Endothelial cell of umbilical vein (primary cell): Measurements from ENCODE around the gene ACTR8. TPM values are rescaled to one million over a fixed set of nuclear protein-coding genes. Genes with fewer than 3 reads are reported as not detected.

Experiments
- BruUV-seq: library from RNA; stranded (reverse); fragments of 400-500 nt; replicated peaks from 2 replicates; lab custom pipeline; 2021; lab: Mats Ljungman, UMichigan
- CTCF ChIA-PET: fragments of 300-600, 350-600 bp; sonication (Branson Sonifier 250); formaldehyde crosslinking; loops from one replicate; lab custom pipeline; 2021; ENCODE audit warnings: antibody characterized with exemption, inconsistent platforms; lab: Charles Lee
- POLR2A ChIA-PET: fragments of 300-600, 350-600 bp; sonication (Branson Sonifier 250); formaldehyde crosslinking; loops from one replicate; lab custom pipeline; 2021; ENCODE audit warnings: antibody characterized with exemption, inconsistent platforms; lab: Charles Lee
- DNase-seq: peaks from one replicate; pipeline ENCODE4 v3.0.0-alpha.2; 2011; ENCODE audit warnings: low read depth, low spot score
- FAIRE-seq: peaks from 2 replicates; lab custom pipeline; 2011; peaks lifted over from hg19 to GRCh38; lab: Jason Lieb, UNC
- H2AFZ ChIP-seq: 2 replicates; pipeline ENCODE4 v1.6.0; 2012; ENCODE audit warnings: low read depth, low read length, control low read depth, inconsistent platforms
- H3K27ac ChIP-seq: 2 replicates; pipeline ENCODE4 v1.5.1; 2011; ENCODE audit warnings: low read depth, mild to moderate bottlenecking, control low read depth, low read length, moderate library complexity; ENCODE audit not compliant: insufficient read depth
- H3K27me3 ChIP-seq, 2 experiments: 2 replicates each; pipeline versions ENCODE4 v1.6.0 to v1.6.1; 2011; ENCODE audit warnings: low read length in 2 of 2, mixed read lengths in 1 of 2; ENCODE audit not compliant: control insufficient read depth in 2 of 2, insufficient read depth in 2 of 2
- H3K36me3 ChIP-seq, 2 experiments: 2 replicates in 1 of 2; 3 replicates in 1 of 2; pipeline ENCODE4 v1.5.1; 2011; ENCODE audit warnings: low read length in 2 of 2, mild to moderate bottlenecking in 1 of 2, moderate library complexity in 1 of 2; ENCODE audit not compliant: control insufficient read depth in 2 of 2, insufficient read depth in 2 of 2; ENCODE audit errors: extremely low read depth in 1 of 2
- H3K4me1 ChIP-seq: 3 replicates; pipeline ENCODE4 v1.5.1; 2011; ENCODE audit warnings: mild to moderate bottlenecking, low read length; ENCODE audit not compliant: control insufficient read depth, insufficient read depth; ENCODE audit errors: extremely low read depth
- H3K4me2 ChIP-seq: 2 replicates; pipeline ENCODE4 v1.6.1; 2011; ENCODE audit warnings: low read length, control low read depth, mixed read lengths; ENCODE audit not compliant: insufficient read depth
- H3K4me3 ChIP-seq, 3 experiments: fragments of 200-600 bp in 1 of 3; sonication (generic), shearing (Covaris generic) in 1 of 3; replicated peaks in 1 of 3; 2 replicates each; pipeline ENCODE4 v1.5.1; 2011 to 2016; ENCODE audit warnings: control low read depth in 3 of 3, low read length in 3 of 3, mild to moderate bottlenecking in 2 of 3, inconsistent platforms in 1 of 3, low read depth in 1 of 3, moderate library complexity in 1 of 3; ENCODE audit not compliant: insufficient read depth in 1 of 3
- H3K79me2 ChIP-seq: 2 replicates; pipeline ENCODE4 v1.6.0; 2012; ENCODE audit warnings: low read length, inconsistent platforms; ENCODE audit not compliant: control insufficient read depth, insufficient read depth
- H3K9ac ChIP-seq: replicated peaks from 2 replicates; pipeline ENCODE3; 2011; ENCODE audit warnings: low read length, control low read depth; ENCODE audit not compliant: insufficient read depth; ENCODE audit errors: extremely low read depth
- H3K9me1 ChIP-seq: replicated peaks from 3 replicates; pipeline ENCODE4 v1.6.0; 2011; ENCODE audit warnings: mild to moderate bottlenecking, low read length; ENCODE audit not compliant: control insufficient read depth, insufficient read depth; ENCODE audit errors: extremely low read depth
- H3K9me3 ChIP-seq: replicated peaks from 2 replicates; pipeline ENCODE4 v1.5.1; 2012; ENCODE audit warnings: low read length, inconsistent platforms; ENCODE audit not compliant: control insufficient read depth, insufficient read depth
- H4K20me1 ChIP-seq: replicated peaks from 2 replicates; pipeline ENCODE3; 2011; ENCODE audit warnings: mild to moderate bottlenecking, low read length; ENCODE audit not compliant: control insufficient read depth, insufficient read depth; ENCODE audit errors: extremely low read depth
- EZH2 ChIP-seq: IDR thresholded peaks from 2 replicates; pipeline ENCODE4 v1.6.1; 2012; ENCODE audit warnings: borderline replicate concordance, low read depth, mild to moderate bottlenecking, moderate library complexity, low read length, inconsistent platforms; ENCODE audit not compliant: severe bottlenecking
- FOS ChIP-seq: IDR thresholded peaks from 2 replicates; pipeline ENCODE4 v1.6.1; 2011; ENCODE audit warnings: mild to moderate bottlenecking, low read length, moderate library complexity, borderline replicate concordance; ENCODE audit not compliant: insufficient read depth
- GATA2 ChIP-seq: IDR thresholded peaks from 2 replicates; pipeline ENCODE4 v1.7.0; 2011; ENCODE audit warnings: low read depth, mild to moderate bottlenecking, moderate library complexity, mixed read lengths, low read length; ENCODE audit not compliant: insufficient read length, insufficient read depth
- JUN ChIP-seq: IDR thresholded peaks from 2 replicates; pipeline ENCODE4 v1.6.1; 2011; ENCODE audit warnings: borderline replicate concordance, low read depth; ENCODE audit not compliant: insufficient read length, insufficient read depth
- MAX ChIP-seq: IDR thresholded peaks from 2 replicates; pipeline ENCODE4 v1.6.1; 2011; ENCODE audit not compliant: insufficient read depth, insufficient read length
- MYC ChIP-seq: IDR thresholded peaks from one replicate; pipeline ENCODE4 v1.6.1; 2011; ENCODE audit warnings: mild to moderate bottlenecking, low read depth, low read length
- POLR2A ChIP-seq: IDR thresholded peaks from 2 replicates; pipeline ENCODE4 v1.6.1; 2012; ENCODE audit warnings: low read depth, mild to moderate bottlenecking, control low read depth, low read length
- POLR2AphosphoS5 ChIP-seq: IDR thresholded peaks from 2 replicates; pipeline ENCODE4 v1.6.1; 2012; ENCODE audit warnings: low read depth, mild to moderate bottlenecking, control low read depth, low read length, moderate library complexity; ENCODE audit not compliant: insufficient read depth
- dilution Hi-C: fragments of 300-500 bp; cut with MboI; formaldehyde crosslinking; loops from one replicate; pipeline ENCODE4 v1.15.0; 2019; ENCODE audit warnings: low sequenced_read_pairs; ENCODE audit not compliant: extremely low pct_ligation_motif_present
- intact Hi-C: fragments of 100-400 bp; cut with micrococcal nuclease; formaldehyde crosslinking; loops from one replicate; pipeline ENCODE4 v1.10.0; 2022
- polyA plus RNA-seq, 4 experiments: library from polyadenylated mRNA; depleted of rRNA in 3 of 4; stranded (reverse) in 3 of 4; unstranded in 1 of 4; fragments of >200 nt; gene quantifications; 2 replicates each; pipeline versions ENCODE4 v1.2.1 to v1.2.3, GENCODE V29; 2011 to 2012; ENCODE audit warnings: missing spikeins in 1 of 4
- total RNA-seq: library from RNA; stranded (reverse); gene quantifications from 2 replicates; pipeline ENCODE4 v1.2.3, GENCODE V29; 2021
- TF ChIP-seq, protein P1 (sequence below), 2 donors: IDR thresholded peaks; 1 replicate in 1 of 2; 2 replicates in 1 of 2; pipeline ENCODE4 v1.5.1; 2011; ENCODE audit warnings: low read length in 2 of 2, mild to moderate bottlenecking in 2 of 2, moderate library complexity in 2 of 2, control low read depth in 1 of 2, inconsistent platforms in 1 of 2, low read depth in 1 of 2; ENCODE audit not compliant: insufficient read depth in 1 of 2; ENCODE audit errors: extremely low read depth in 1 of 2

Gene ACTR8
- total and polyA plus RNA-seq, 2 donors (not counting 3 experiments of a cell fraction or from before 2014, with no cell fraction given), result 14.4 to 42.0 TPM

- no peaks in the 10 kb centered on the region for H3K36me3 ChIP-seq
- no peaks in the 10 kb centered on the region for H3K4me1 ChIP-seq
- POLR2A ChIA-PET, result no interaction called here
- no TSS peak for BruUV-seq
- H3K27ac ChIP-seq, result no peak overlapping the region
- no peaks in the 10 kb centered on the region for H3K9me1 ChIP-seq
- intact Hi-C loops (no loop called here), dilution Hi-C loops (no loop called here)
- H3K4me3 ChIP-seq, result no peak overlapping the region
- H3K79me2 ChIP-seq, result no peaks in the 10 kb centered on the region
- no peaks in the 10 kb centered on the region for H3K9me3 ChIP-seq
- H3K27me3 ChIP-seq, result peaks cover under 1 to 18% of the 10 kb centered on the region in 2 experiments
- TF ChIP-seq, protein P1, sequence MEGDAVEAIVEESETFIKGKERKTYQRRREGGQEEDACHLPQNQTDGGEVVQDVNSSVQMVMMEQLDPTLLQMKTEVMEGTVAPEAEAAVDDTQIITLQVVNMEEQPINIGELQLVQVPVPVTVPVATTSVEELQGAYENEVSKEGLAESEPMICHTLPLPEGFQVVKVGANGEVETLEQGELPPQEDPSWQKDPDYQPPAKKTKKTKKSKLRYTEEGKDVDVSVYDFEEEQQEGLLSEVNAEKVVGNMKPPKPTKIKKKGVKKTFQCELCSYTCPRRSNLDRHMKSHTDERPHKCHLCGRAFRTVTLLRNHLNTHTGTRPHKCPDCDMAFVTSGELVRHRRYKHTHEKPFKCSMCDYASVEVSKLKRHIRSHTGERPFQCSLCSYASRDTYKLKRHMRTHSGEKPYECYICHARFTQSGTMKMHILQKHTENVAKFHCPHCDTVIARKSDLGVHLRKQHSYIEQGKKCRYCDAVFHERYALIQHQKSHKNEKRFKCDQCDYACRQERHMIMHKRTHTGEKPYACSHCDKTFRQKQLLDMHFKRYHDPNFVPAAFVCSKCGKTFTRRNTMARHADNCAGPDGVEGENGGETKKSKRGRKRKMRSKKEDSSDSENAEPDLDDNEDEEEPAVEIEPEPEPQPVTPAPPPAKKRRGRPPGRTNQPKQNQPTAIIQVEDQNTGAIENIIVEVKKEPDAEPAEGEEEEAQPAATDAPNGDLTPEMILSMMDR (IDR thresholded peaks at IDR 0.05; ENCODE audit: extremely low read depth in 1 of 2, insufficient read depth in 1 of 2, low read depth in 1 of 2, low read length in 2 of 2), result no peak
- TF ChIP-seq MYC (no peak), POLR2AphosphoS5 (no peak), GATA2 (no peak), EZH2 (no peak), POLR2A (no peak), MAX (no peak), JUN (no peak), FOS (no peak)
- FAIRE-seq (no peak), DNase-seq (no peak)
- no peak overlapping the region for H3K9ac ChIP-seq
- no peaks in the 10 kb centered on the region for H4K20me1 ChIP-seq
- CTCF ChIA-PET, result no interaction called here
- no peak overlapping the region for H3K4me2 ChIP-seq
- H2AFZ ChIP-seq, result no peak overlapping the region
Observed at GRCh38 chr3:53902711-53903110, 20.8 kb upstream of the ACTR8 start.
